Endothelial cell of umbilical vein (primary cell): ENCODE results near the gene MGARP. TPM values are rescaled to one million over a fixed set of nuclear protein-coding genes. Genes with fewer than 3 reads are reported as not detected.

ENCODE experiments used
- BruUV-seq: library from RNA; stranded (reverse); fragments of 400-500 nt; replicated peaks from 2 replicates; lab custom pipeline; 2021; lab: Mats Ljungman, UMichigan
- CTCF ChIA-PET: fragments of 300-600, 350-600 bp; sonication (Branson Sonifier 250); formaldehyde crosslinking; loops from one replicate; lab custom pipeline; 2021; ENCODE audit warnings: antibody characterized with exemption, inconsistent platforms; lab: Charles Lee
- POLR2A ChIA-PET: fragments of 300-600, 350-600 bp; sonication (Branson Sonifier 250); formaldehyde crosslinking; loops from one replicate; lab custom pipeline; 2021; ENCODE audit warnings: antibody characterized with exemption, inconsistent platforms; lab: Charles Lee
- DNase-seq: peaks from one replicate; pipeline ENCODE4 v3.0.0-alpha.2; 2011; ENCODE audit warnings: low read depth, low spot score
- FAIRE-seq: peaks from 2 replicates; lab custom pipeline; 2011; peaks lifted over from hg19 to GRCh38; lab: Jason Lieb, UNC
- H2AFZ ChIP-seq: 2 replicates; pipeline ENCODE4 v1.6.0; 2012; ENCODE audit warnings: low read depth, low read length, control low read depth, inconsistent platforms
- H3K27ac ChIP-seq: 2 replicates; pipeline ENCODE4 v1.5.1; 2011; ENCODE audit warnings: low read depth, mild to moderate bottlenecking, control low read depth, low read length, moderate library complexity; ENCODE audit not compliant: insufficient read depth
- H3K27me3 ChIP-seq, 2 experiments: 2 replicates each; pipeline versions ENCODE4 v1.6.0 to v1.6.1; 2011; ENCODE audit warnings: low read length in 2 of 2, mixed read lengths in 1 of 2; ENCODE audit not compliant: control insufficient read depth in 2 of 2, insufficient read depth in 2 of 2
- H3K36me3 ChIP-seq, 2 experiments: 2 replicates in 1 of 2; 3 replicates in 1 of 2; pipeline ENCODE4 v1.5.1; 2011; ENCODE audit warnings: low read length in 2 of 2, mild to moderate bottlenecking in 1 of 2, moderate library complexity in 1 of 2; ENCODE audit not compliant: control insufficient read depth in 2 of 2, insufficient read depth in 2 of 2; ENCODE audit errors: extremely low read depth in 1 of 2
- H3K4me1 ChIP-seq: 3 replicates; pipeline ENCODE4 v1.5.1; 2011; ENCODE audit warnings: mild to moderate bottlenecking, low read length; ENCODE audit not compliant: control insufficient read depth, insufficient read depth; ENCODE audit errors: extremely low read depth
- H3K4me2 ChIP-seq: 2 replicates; pipeline ENCODE4 v1.6.1; 2011; ENCODE audit warnings: low read length, control low read depth, mixed read lengths; ENCODE audit not compliant: insufficient read depth
- H3K4me3 ChIP-seq, 3 experiments: fragments of 200-600 bp in 1 of 3; sonication (generic), shearing (Covaris generic) in 1 of 3; replicated peaks in 1 of 3; 2 replicates each; pipeline ENCODE4 v1.5.1; 2011 to 2016; ENCODE audit warnings: control low read depth in 3 of 3, low read length in 3 of 3, mild to moderate bottlenecking in 2 of 3, inconsistent platforms in 1 of 3, low read depth in 1 of 3, moderate library complexity in 1 of 3; ENCODE audit not compliant: insufficient read depth in 1 of 3
- H3K79me2 ChIP-seq: 2 replicates; pipeline ENCODE4 v1.6.0; 2012; ENCODE audit warnings: low read length, inconsistent platforms; ENCODE audit not compliant: control insufficient read depth, insufficient read depth
- H3K9ac ChIP-seq: replicated peaks from 2 replicates; pipeline ENCODE3; 2011; ENCODE audit warnings: low read length, control low read depth; ENCODE audit not compliant: insufficient read depth; ENCODE audit errors: extremely low read depth
- H3K9me1 ChIP-seq: replicated peaks from 3 replicates; pipeline ENCODE4 v1.6.0; 2011; ENCODE audit warnings: mild to moderate bottlenecking, low read length; ENCODE audit not compliant: control insufficient read depth, insufficient read depth; ENCODE audit errors: extremely low read depth
- H3K9me3 ChIP-seq: replicated peaks from 2 replicates; pipeline ENCODE4 v1.5.1; 2012; ENCODE audit warnings: low read length, inconsistent platforms; ENCODE audit not compliant: control insufficient read depth, insufficient read depth
- H4K20me1 ChIP-seq: replicated peaks from 2 replicates; pipeline ENCODE3; 2011; ENCODE audit warnings: mild to moderate bottlenecking, low read length; ENCODE audit not compliant: control insufficient read depth, insufficient read depth; ENCODE audit errors: extremely low read depth
- CTCF ChIP-seq, 2 donors: IDR thresholded peaks; 1 replicate in 1 of 2; 2 replicates in 1 of 2; pipeline ENCODE4 v1.5.1; 2011; ENCODE audit warnings: low read length in 2 of 2, mild to moderate bottlenecking in 2 of 2, moderate library complexity in 2 of 2, control low read depth in 1 of 2, inconsistent platforms in 1 of 2, low read depth in 1 of 2; ENCODE audit not compliant: insufficient read depth in 1 of 2; ENCODE audit errors: extremely low read depth in 1 of 2
- EZH2 ChIP-seq: IDR thresholded peaks from 2 replicates; pipeline ENCODE4 v1.6.1; 2012; ENCODE audit warnings: borderline replicate concordance, low read depth, mild to moderate bottlenecking, moderate library complexity, low read length, inconsistent platforms; ENCODE audit not compliant: severe bottlenecking
- FOS ChIP-seq: IDR thresholded peaks from 2 replicates; pipeline ENCODE4 v1.6.1; 2011; ENCODE audit warnings: mild to moderate bottlenecking, low read length, moderate library complexity, borderline replicate concordance; ENCODE audit not compliant: insufficient read depth
- GATA2 ChIP-seq: IDR thresholded peaks from 2 replicates; pipeline ENCODE4 v1.7.0; 2011; ENCODE audit warnings: low read depth, mild to moderate bottlenecking, moderate library complexity, mixed read lengths, low read length; ENCODE audit not compliant: insufficient read length, insufficient read depth
- JUN ChIP-seq: IDR thresholded peaks from 2 replicates; pipeline ENCODE4 v1.6.1; 2011; ENCODE audit warnings: borderline replicate concordance, low read depth; ENCODE audit not compliant: insufficient read length, insufficient read depth
- MAX ChIP-seq: IDR thresholded peaks from 2 replicates; pipeline ENCODE4 v1.6.1; 2011; ENCODE audit not compliant: insufficient read depth, insufficient read length
- MYC ChIP-seq: IDR thresholded peaks from one replicate; pipeline ENCODE4 v1.6.1; 2011; ENCODE audit warnings: mild to moderate bottlenecking, low read depth, low read length
- POLR2A ChIP-seq: IDR thresholded peaks from 2 replicates; pipeline ENCODE4 v1.6.1; 2012; ENCODE audit warnings: low read depth, mild to moderate bottlenecking, control low read depth, low read length
- POLR2AphosphoS5 ChIP-seq: IDR thresholded peaks from 2 replicates; pipeline ENCODE4 v1.6.1; 2012; ENCODE audit warnings: low read depth, mild to moderate bottlenecking, control low read depth, low read length, moderate library complexity; ENCODE audit not compliant: insufficient read depth
- dilution Hi-C: fragments of 300-500 bp; cut with MboI; formaldehyde crosslinking; loops from one replicate; pipeline ENCODE4 v1.15.0; 2019; ENCODE audit warnings: low sequenced_read_pairs; ENCODE audit not compliant: extremely low pct_ligation_motif_present
- intact Hi-C: fragments of 100-400 bp; cut with micrococcal nuclease; formaldehyde crosslinking; loops from one replicate; pipeline ENCODE4 v1.10.0; 2022
- polyA plus RNA-seq, 4 experiments: library from polyadenylated mRNA; depleted of rRNA in 3 of 4; stranded (reverse) in 3 of 4; unstranded in 1 of 4; fragments of >200 nt; gene quantifications; 2 replicates each; pipeline versions ENCODE4 v1.2.1 to v1.2.3, GENCODE V29; 2011 to 2012; ENCODE audit warnings: missing spikeins in 1 of 4
- total RNA-seq: library from RNA; stranded (reverse); gene quantifications from 2 replicates; pipeline ENCODE4 v1.2.3, GENCODE V29; 2021

The MGARP gene
- total and polyA plus RNA-seq, 2 donors (not counting 3 experiments of a cell fraction or from before 2014, with no cell fraction given), result 25.9 to 26.6 TPM

GRCh38 chr4:139243448-139244365 is 36.3 kb downstream of the MGARP start:
- Histone ChIP-seq H3K9me3 (no peaks in the 10 kb centered on the region), H3K9ac (no peak overlapping the region), H3K27me3 (no peaks in the 10 kb centered on the region), H3K27ac (no peak overlapping the region), H3K4me2 (no peak overlapping the region), H4K20me1 (no peaks in the 10 kb centered on the region), H3K4me3 (no peak overlapping the region), H3K9me1 (no peaks in the 10 kb centered on the region), H3K4me1 (peaks cover 6% of the 10 kb centered on the region), H3K79me2 (no peaks in the 10 kb centered on the region), H2AFZ (peak overlapping the region; percentile 26), H3K36me3 (no peaks in the 10 kb centered on the region)
- CTCF ChIA-PET, result interaction anchor here (1.0 to 2.2 kb wide), 6 partner anchors 12 to 52 kb away, joined by 3 to 7 read pairs (median 3); no protein-coding TSS in a partner anchor
- intact Hi-C loops (no loop called here), dilution Hi-C loops (no loop called here)
- TF ChIP-seq FOS (peak; percentile 43), POLR2A (no peak)
- POLR2A ChIA-PET, result no interaction called here
- FAIRE-seq (no peak), DNase-seq (peak; percentile 72)
- BruUV-seq, result no TSS peak

- Histone ChIP-seq H3K27me3 (no peaks in the 10 kb centered on the region), H3K9ac (no peak overlapping the region), H4K20me1 (no peaks in the 10 kb centered on the region), H3K4me1 (peaks cover 6% of the 10 kb centered on the region), H3K27ac (no peak overlapping the region), H3K79me2 (no peaks in the 10 kb centered on the region), H3K9me3 (no peaks in the 10 kb centered on the region), H2AFZ (no peak overlapping the region), H3K4me3 (no peak overlapping the region), H3K9me1 (no peaks in the 10 kb centered on the region), H3K36me3 (no peaks in the 10 kb centered on the region), H3K4me2 (no peak overlapping the region)
- ChIA-PET POLR2A (no interaction called here), CTCF (no interaction called here)
- TF ChIP-seq GATA2, result no peak
- TF ChIP-seq MAX, result no peak
- TF ChIP-seq MYC, result no peak
- TF ChIP-seq FOS, result no peak
- TF ChIP-seq CTCF (IDR thresholded peaks at IDR 0.05; ENCODE audit: extremely low read depth in 1 of 2, insufficient read depth in 1 of 2, low read depth in 1 of 2, low read length in 2 of 2), result no peak
- TF ChIP-seq JUN, result no peak
- no peak for TF ChIP-seq POLR2AphosphoS5
- no peak for TF ChIP-seq EZH2
- no peak for TF ChIP-seq POLR2A
- no peak for FAIRE-seq
- peak; percentile 11 for DNase-seq
- dilution Hi-C loops, result no loop called here
- BruUV-seq, result no TSS peak
- intact Hi-C loops, result no loop called here
Observed at GRCh38 chr4:139242511-139243051, 37.4 kb downstream of the MGARP start.
